ENCODE measurements around the gene KIF27.

DNA sequence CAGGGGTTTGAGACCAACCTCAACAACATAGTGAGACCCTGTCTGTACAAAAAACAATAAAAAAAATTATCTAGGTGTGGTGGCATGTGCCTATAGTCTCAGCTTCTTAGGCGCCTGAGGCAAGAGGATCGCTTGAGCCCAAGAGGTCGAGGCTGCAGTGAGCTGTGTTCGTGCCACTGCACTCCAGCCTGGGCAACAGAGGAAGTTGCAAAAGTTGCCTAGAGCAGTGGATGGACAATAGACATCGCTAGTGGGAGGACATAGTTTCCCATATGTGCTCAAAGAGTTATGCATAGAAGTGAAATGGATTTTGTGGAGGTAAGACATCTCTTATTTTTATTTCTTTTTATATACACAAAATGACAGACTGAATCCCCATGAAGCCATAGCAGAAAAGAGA lies 39.8 kb upstream of the KIF27 start:
- TF ChIP-seq EZH2 (IDR thresholded peaks at IDR 0.05; ENCODE audit: borderline replicate concordance, low read length): no peak
- TF ChIP-seq, protein P1, sequence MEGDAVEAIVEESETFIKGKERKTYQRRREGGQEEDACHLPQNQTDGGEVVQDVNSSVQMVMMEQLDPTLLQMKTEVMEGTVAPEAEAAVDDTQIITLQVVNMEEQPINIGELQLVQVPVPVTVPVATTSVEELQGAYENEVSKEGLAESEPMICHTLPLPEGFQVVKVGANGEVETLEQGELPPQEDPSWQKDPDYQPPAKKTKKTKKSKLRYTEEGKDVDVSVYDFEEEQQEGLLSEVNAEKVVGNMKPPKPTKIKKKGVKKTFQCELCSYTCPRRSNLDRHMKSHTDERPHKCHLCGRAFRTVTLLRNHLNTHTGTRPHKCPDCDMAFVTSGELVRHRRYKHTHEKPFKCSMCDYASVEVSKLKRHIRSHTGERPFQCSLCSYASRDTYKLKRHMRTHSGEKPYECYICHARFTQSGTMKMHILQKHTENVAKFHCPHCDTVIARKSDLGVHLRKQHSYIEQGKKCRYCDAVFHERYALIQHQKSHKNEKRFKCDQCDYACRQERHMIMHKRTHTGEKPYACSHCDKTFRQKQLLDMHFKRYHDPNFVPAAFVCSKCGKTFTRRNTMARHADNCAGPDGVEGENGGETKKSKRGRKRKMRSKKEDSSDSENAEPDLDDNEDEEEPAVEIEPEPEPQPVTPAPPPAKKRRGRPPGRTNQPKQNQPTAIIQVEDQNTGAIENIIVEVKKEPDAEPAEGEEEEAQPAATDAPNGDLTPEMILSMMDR (conservative IDR thresholded peaks at IDR 0.05 in 1 of 2, IDR thresholded peaks at IDR 0.05 in 1 of 2; ENCODE audit: extremely low read depth in 1 of 2, insufficient read depth in 1 of 2, low read depth in 1 of 2, low read length in 2 of 2): no peak
